Activated naive CD8-positive, alpha-beta T cell treated with anti-CD3 and anti-CD28 coated beads, Interleukin-2, amount 10 ng/mL, durations not matched to agents 7 days and 5 days (primary cell): ENCODE data around the gene ART1. TPM values are rescaled to one million over a fixed set of nuclear protein-coding genes. Genes with fewer than 3 reads are reported as not detected.

Source experiments
- ATAC-seq: fragments of 150-1000 bp; cut with Tn5 transposase; one replicate; pipeline ENCODE4 v1.10.0; 2021; ENCODE audit warnings: low read depth, moderate library complexity
- POLR2A ChIA-PET: fragments of 350-600 bp; sonication (Branson Sonifier 250); formaldehyde crosslinking; loops from one replicate; lab custom pipeline; 2021; ENCODE audit warnings: antibody characterized with exemption; lab: Charles Lee
- DNase-seq: peaks from one replicate; pipeline ENCODE4 v3.0.0; 2021
- H3K27ac Mint-ChIP-seq: one replicate; pipeline ENCODE4 v1.8.0; 2022; ENCODE audit warnings: mild to moderate bottlenecking, mixed read lengths
- H3K27me3 Mint-ChIP-seq: one replicate; pipeline ENCODE4 v1.8.0; 2022; ENCODE audit warnings: mild to moderate bottlenecking, moderate library complexity, mixed read lengths
- H3K36me3 Mint-ChIP-seq: one replicate; pipeline ENCODE4 v1.8.0; 2021; ENCODE audit warnings: mild to moderate bottlenecking, mixed read lengths
- H3K4me1 Mint-ChIP-seq: one replicate; pipeline ENCODE4 v1.8.0; 2021; ENCODE audit warnings: mixed read lengths
- H3K4me3 Mint-ChIP-seq: one replicate; pipeline ENCODE4 v1.8.0; 2022; ENCODE audit warnings: mild to moderate bottlenecking, moderate library complexity, mixed read lengths
- H3K9me3 Mint-ChIP-seq: one replicate; pipeline ENCODE4 v1.8.0; 2021; ENCODE audit warnings: mixed read lengths
- total RNA-seq, 2 experiments: library from RNA; stranded (reverse); gene quantifications; one replicate each; pipeline ENCODE4 v1.2.3, GENCODE V29; 2021

ART1 gene
- total RNA-seq, 2 experiments from 2014 or later = not detected

GRCh38 chr11:3662856-3663255 lies 17.9 kb downstream of the ART1 start:
- Mint-ChIP-seq H3K4me3 (no peak overlapping the region), H3K9me3 (no peaks in the 10 kb centered on the region), H3K4me1 (peaks cover 4% of the 10 kb centered on the region), H3K27me3 (peaks cover 5% of the 10 kb centered on the region), H3K27ac (no peak overlapping the region), H3K36me3 (peaks cover 8% of the 10 kb centered on the region)
- DNase-seq (no peak), ATAC-seq (no peak)
- POLR2A ChIA-PET = no interaction called here

GRCh38 chr11:3664032-3664630 lies 19.2 kb downstream of the ART1 start:
- Mint-ChIP-seq H3K9me3 (no peaks in the 10 kb centered on the region), H3K27ac (peak overlapping the region; percentile 7)
- POLR2A ChIA-PET = no interaction called here

GRCh38 chr11:3665336-3666022 lies 20.6 kb downstream of the ART1 start:
- POLR2A ChIA-PET = no interaction called here
- ATAC-seq (no peak), DNase-seq (no peak)
- H3K27me3 Mint-ChIP-seq = no peaks in the 10 kb centered on the region
- peaks cover 4% of the 10 kb centered on the region for H3K4me1 Mint-ChIP-seq
- no peaks in the 10 kb centered on the region for H3K9me3 Mint-ChIP-seq
- peaks cover 15% of the 10 kb centered on the region for H3K36me3 Mint-ChIP-seq
- peak overlapping the region; percentile 55 for H3K27ac Mint-ChIP-seq
- no peak overlapping the region for H3K4me3 Mint-ChIP-seq

More at GRCh38 chr11:3664032-3664630, 19.2 kb downstream of the ART1 start:
- Mint-ChIP-seq H3K4me1 (peaks cover 4% of the 10 kb centered on the region), H3K36me3 (peaks cover 12% of the 10 kb centered on the region), H3K27me3 (no peaks in the 10 kb centered on the region), H3K4me3 (no peak overlapping the region)
- ATAC-seq = no peak
- no peak for DNase-seq

- Mint-ChIP-seq H3K36me3 (peaks cover 16% of the 10 kb centered on the region), H3K27ac (peak overlapping the region; percentile 55), H3K4me3 (no peak overlapping the region), H3K9me3 (no peaks in the 10 kb centered on the region), H3K4me1 (peaks cover 2% of the 10 kb centered on the region), H3K27me3 (no peaks in the 10 kb centered on the region)
- ATAC-seq (no peak), DNase-seq (no peak)
- POLR2A ChIA-PET = no interaction called here
These were observed 21.1 kb downstream of the ART1 start for GRCh38 chr11:3666023-3666530.

GRCh38 chr11:3667149-3668035 lies 22.5 kb downstream of the ART1 start:
- H3K27ac Mint-ChIP-seq = no peak overlapping the region
- no peaks in the 10 kb centered on the region for H3K27me3 Mint-ChIP-seq
- ATAC-seq (no peak), DNase-seq (no peak)
- peaks cover 2% of the 10 kb centered on the region for H3K4me1 Mint-ChIP-seq
- no peaks in the 10 kb centered on the region for H3K9me3 Mint-ChIP-seq
- H3K36me3 Mint-ChIP-seq = peaks cover 16% of the 10 kb centered on the region
- no peak overlapping the region for H3K4me3 Mint-ChIP-seq
- POLR2A ChIA-PET = no interaction called here

- no peak for DNase-seq
- Mint-ChIP-seq H3K27ac (no peak overlapping the region), H3K4me1 (no peaks in the 10 kb centered on the region), H3K27me3 (no peaks in the 10 kb centered on the region), H3K36me3 (peaks cover 11% of the 10 kb centered on the region), H3K9me3 (no peaks in the 10 kb centered on the region), H3K4me3 (no peak overlapping the region)
- POLR2A ChIA-PET = no interaction called here
- no peak for ATAC-seq
These were observed 24.2 kb downstream of the ART1 start for GRCh38 chr11:3669128-3669527.

GRCh38 chr11:3669742-3670183 lies 24.8 kb downstream of the ART1 start:
- H3K4me1 Mint-ChIP-seq = no peaks in the 10 kb centered on the region
- H3K27me3 Mint-ChIP-seq = no peaks in the 10 kb centered on the region
- peak; percentile 15 for ATAC-seq

GRCh38 chr11:3671334-3672254 lies 26.7 kb downstream of the ART1 start, which contains the start of gene CHRNA10:
TSS of gene CHRNA10 (minus strand) at chr11:3671384. CDS start at chr11:3671312, 72 bp downstream.
- ATAC-seq = no peak
- Mint-ChIP-seq H3K4me3 (no peak within 1 kb of the TSS), H3K9me3 (no peaks in the 10 kb centered on the region), H3K36me3 (peaks cover 16% of the 10 kb centered on the region), H3K27ac (peak within 1 kb of the TSS; percentile 20), H3K4me1 (no peaks in the 10 kb centered on the region), H3K27me3 (no peaks in the 10 kb centered on the region)
- DNase-seq = no peak
- POLR2A ChIA-PET = no interaction called here

More at GRCh38 chr11:3669742-3670183, 24.8 kb downstream of the ART1 start:
- DNase-seq = no peak
- POLR2A ChIA-PET = no interaction called here
- Mint-ChIP-seq H3K9me3 (no peaks in the 10 kb centered on the region), H3K36me3 (peaks cover 11% of the 10 kb centered on the region), H3K4me3 (no peak overlapping the region), H3K27ac (no peak overlapping the region)

GRCh38 chr11:3674189-3674588 lies 29.3 kb downstream of the ART1 start:
- DNase-seq (no peak), ATAC-seq (no peak)
- H3K27me3 Mint-ChIP-seq = no peaks in the 10 kb centered on the region
- peaks cover 25% of the 10 kb centered on the region for H3K36me3 Mint-ChIP-seq
- no peak overlapping the region for H3K27ac Mint-ChIP-seq
- peaks cover 2% of the 10 kb centered on the region for H3K4me1 Mint-ChIP-seq
- H3K9me3 Mint-ChIP-seq = no peaks in the 10 kb centered on the region
- no peak overlapping the region for H3K4me3 Mint-ChIP-seq
- POLR2A ChIA-PET = interaction anchor here (0.5 kb wide), 1 partner anchor 165 kb away, joined by 3 read pairs; no protein-coding TSS in a partner anchor

GRCh38 chr11:3675971-3676370 lies 31.0 kb downstream of the ART1 start:
- peaks cover 33% of the 10 kb centered on the region for H3K36me3 Mint-ChIP-seq
- DNase-seq = no peak
- POLR2A ChIA-PET = no interaction called here
- ATAC-seq = no peak
- H3K27ac Mint-ChIP-seq = no peak overlapping the region
- no peak overlapping the region for H3K4me3 Mint-ChIP-seq
- no peaks in the 10 kb centered on the region for H3K27me3 Mint-ChIP-seq
- peaks cover 2% of the 10 kb centered on the region for H3K4me1 Mint-ChIP-seq
- H3K9me3 Mint-ChIP-seq = no peaks in the 10 kb centered on the region

GRCh38 chr11:3679077-3679476 lies 34.1 kb downstream of the ART1 start:
- no peak for DNase-seq
- H3K4me3 Mint-ChIP-seq = no peak overlapping the region
- H3K27ac Mint-ChIP-seq = no peak overlapping the region
- H3K9me3 Mint-ChIP-seq = no peaks in the 10 kb centered on the region
- ATAC-seq = no peak
- H3K27me3 Mint-ChIP-seq = no peaks in the 10 kb centered on the region
- POLR2A ChIA-PET = no interaction called here
- peaks cover 5% of the 10 kb centered on the region for H3K4me1 Mint-ChIP-seq
- H3K36me3 Mint-ChIP-seq = peaks cover 44% of the 10 kb centered on the region

GRCh38 chr11:3683039-3683438 lies 38.1 kb downstream of the ART1 start:
- POLR2A ChIA-PET = no interaction called here
- ATAC-seq (no peak), DNase-seq (no peak)
- Mint-ChIP-seq H3K4me3 (no peak overlapping the region), H3K9me3 (no peaks in the 10 kb centered on the region), H3K36me3 (peaks cover 50% of the 10 kb centered on the region), H3K4me1 (peaks cover 5% of the 10 kb centered on the region), H3K27me3 (no peaks in the 10 kb centered on the region), H3K27ac (no peak overlapping the region)
